Measurements from ENCODE around the gene MMP25. TPM values are rescaled to one million over a fixed set of nuclear protein-coding genes. Genes with fewer than 3 reads are reported as not detected.
"Not testable (repeated sequence)": the region's sequence is repeated elsewhere in the genome, so short reads cannot be mapped to it uniquely, and the experiment has no call there.

MMP25 gene
- total and polyA plus RNA-seq, 12 donors = 0.09 to 3.1 (median 0.43) TPM; not detected in 1

DNA sequence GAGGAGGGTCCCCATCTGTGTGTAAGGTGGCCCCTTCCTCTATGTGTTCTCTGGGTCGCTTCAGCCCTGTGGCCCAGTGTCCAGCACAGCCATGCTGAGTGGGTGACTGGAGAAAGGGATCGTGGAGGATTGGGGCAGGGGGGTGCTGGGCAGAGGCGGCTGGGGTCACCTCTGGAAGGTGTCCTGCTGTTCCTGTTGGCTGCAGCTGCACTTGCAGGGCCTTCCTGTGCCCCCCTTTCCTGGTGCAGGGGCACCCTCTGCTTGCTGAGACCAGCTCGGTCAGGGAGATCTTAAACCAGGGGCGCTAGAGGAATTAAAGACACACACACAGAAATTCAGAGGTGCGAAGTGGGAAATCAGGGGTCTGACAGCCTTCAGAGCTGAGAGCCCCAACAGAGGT, 30.2 kb downstream of the MMP25 start:
- Histone ChIP-seq H3K4me3 (no peak overlapping the region), H3K9me3 (replicated peaks in 1 of 3) (no peaks in the 10 kb centered on the region), H3K36me3 (replicated peaks in 1 of 2) (no peaks in the 10 kb centered on the region), H3K4me1 (replicated peaks in 1 of 2) (no peaks in the 10 kb centered on the region), H3K27me3 (no peaks in the 10 kb centered on the region), H3K27ac (no peak overlapping the region)
- intact Hi-C loops (cut with DNase I) = loop anchor here in 1 of 2 donors (10.0 kb wide), 1 partner anchor 272 kb away; no protein-coding TSS in a partner anchor
- 61 to 88% (median 76%) methylated on average over 6 of the region's 6 CpGs for WGBS, 4 donors
- DNase-seq = no peak
- TF ChIP-seq POLR2A (IDR thresholded peaks at IDR 0.05) (no peak), CTCF (IDR thresholded peaks at IDR 0.05) (no peak)

DNA sequence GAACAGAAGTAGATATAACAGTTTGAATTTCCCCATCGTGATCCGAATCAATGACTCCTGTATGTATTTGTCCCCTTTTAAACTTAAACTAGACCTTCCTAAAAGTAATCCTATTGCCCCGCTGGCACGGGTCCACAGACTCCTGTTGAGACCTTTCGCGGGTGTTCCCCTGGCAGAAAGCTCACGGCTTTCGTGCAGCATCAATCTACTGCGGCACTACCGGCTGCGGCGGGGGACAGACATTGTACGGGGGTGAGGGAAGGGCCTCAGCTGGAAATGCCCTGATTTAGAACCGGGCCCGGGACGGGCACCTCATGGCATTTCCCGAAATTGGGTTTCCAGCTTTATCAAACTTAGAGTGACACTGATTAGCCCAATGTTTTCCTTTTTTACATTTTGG, 33.7 kb downstream of the MMP25 start:
- Histone ChIP-seq H3K36me3 (replicated peaks in 1 of 2) (no peaks in the 10 kb centered on the region), H3K4me3 (no peak overlapping the region), H3K4me1 (replicated peaks in 1 of 2) (no peaks in the 10 kb centered on the region), H3K27ac (no peak overlapping the region), H3K27me3 (no peaks in the 10 kb centered on the region), H3K9me3 (replicated peaks in 1 of 3) (no peaks in the 10 kb centered on the region)
- DNase-seq = no peak
- intact Hi-C loops (cut with DNase I) = no loop called here
- TF ChIP-seq POLR2A (IDR thresholded peaks at IDR 0.05) = no peak
- no peak for TF ChIP-seq CTCF (IDR thresholded peaks at IDR 0.05)
- WGBS, 4 donors = 79 to 89% (median 85%) methylated on average over 17 of the region's 17 CpGs

- 90 to 93% (median 92%) methylated on average over 9 to 13 of the region's 13 CpGs for WGBS, 4 donors
- H3K4me3 ChIP-seq; H3K9me3 ChIP-seq (replicated peaks in 1 of 3); H3K4me1 ChIP-seq (replicated peaks in 1 of 2); intact Hi-C loops (cut with DNase I); H3K27ac ChIP-seq; DNase-seq; H3K27me3 ChIP-seq; H3K36me3 ChIP-seq (replicated peaks in 1 of 2): not testable (repeated sequence)
Observed at GRCh38 chr16:3081957-3082356, 35.6 kb downstream of the MMP25 start.

DNA sequence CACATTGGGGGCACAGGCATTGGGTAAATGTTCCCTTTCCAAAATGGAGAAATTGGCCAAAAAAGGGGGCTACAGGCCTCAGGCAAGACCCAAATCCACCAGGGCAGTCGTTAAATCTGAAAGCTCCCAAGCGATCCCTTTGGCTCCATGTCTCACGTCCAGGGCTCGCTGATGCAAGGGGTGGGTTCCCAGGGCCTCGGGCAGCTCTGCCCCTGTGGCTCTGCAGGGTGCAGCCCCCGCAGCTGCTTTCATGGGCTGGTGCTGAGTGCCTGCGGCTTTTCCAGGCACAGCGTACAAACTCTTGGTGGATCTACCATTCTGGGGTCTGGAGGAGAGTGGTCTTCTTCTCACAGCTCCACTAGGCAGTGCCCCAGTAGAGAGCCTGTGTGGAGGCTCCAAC, 37.0 kb downstream of the MMP25 start:
- H3K27ac ChIP-seq; DNase-seq; H3K9me3 ChIP-seq (replicated peaks in 1 of 3); H3K36me3 ChIP-seq (replicated peaks in 1 of 2); H3K4me1 ChIP-seq (replicated peaks in 1 of 2); intact Hi-C loops (cut with DNase I); H3K27me3 ChIP-seq; H3K4me3 ChIP-seq: not testable (repeated sequence)
- 85 to 93% (median 90%) methylated on average over 3 to 8 of the region's 8 CpGs for WGBS, 4 donors

DNA sequence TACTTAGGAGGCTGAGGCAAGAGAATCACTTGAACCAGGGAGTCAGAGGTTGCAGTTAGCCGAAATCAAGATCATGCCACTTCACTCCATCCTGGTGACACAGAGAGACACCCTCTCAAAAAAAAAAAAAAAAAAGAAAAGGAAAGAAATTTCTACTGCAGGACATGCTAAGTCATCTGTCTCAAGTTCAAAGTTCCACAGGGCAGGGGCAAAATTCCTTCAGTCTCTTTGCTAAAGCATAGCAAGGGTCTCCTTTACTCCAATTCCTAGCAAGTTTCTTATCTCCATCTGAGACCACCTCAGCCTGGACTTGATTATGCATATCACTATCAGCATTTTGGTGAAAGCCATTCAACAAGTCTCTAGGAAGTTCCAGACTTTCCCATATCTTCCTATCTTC, 38.1 kb downstream of the MMP25 start:
- no peak for DNase-seq
- H3K36me3 ChIP-seq (replicated peaks in 1 of 2) = no peaks in the 10 kb centered on the region
- no peak overlapping the region for H3K4me3 ChIP-seq
- no peak for TF ChIP-seq POLR2A (IDR thresholded peaks at IDR 0.05)
- TF ChIP-seq CTCF (IDR thresholded peaks at IDR 0.05) = no peak
- no peaks in the 10 kb centered on the region for H3K9me3 ChIP-seq (replicated peaks in 1 of 3)
- WGBS, 4 donors = 85 to 95% (median 90%) methylated on average over 1 of the region's 1 CpG
- H3K27ac ChIP-seq = no peak overlapping the region
- intact Hi-C loops (cut with DNase I) = no loop called here
- no peaks in the 10 kb centered on the region for H3K27me3 ChIP-seq
- peaks cover 0 to 4% of the 10 kb centered on the region in 2 donors for H3K4me1 ChIP-seq (replicated peaks in 1 of 2)
